OCI-LY3 (cell line): ENCODE measurements around the gene TENM4.

ENCODE experiments used
- H2AFZ ChIP-seq: fragments of 200-600, 300-600 bp; shearing (Covaris generic); 2 replicates; pipeline ENCODE4 v1.6.0; 2014; ENCODE audit warnings: antibody characterized with exemption, low read depth, low read length
- H3K27ac ChIP-seq: fragments of 200-600, 300-600 bp; sonication (generic); 2 replicates; pipeline ENCODE4 v1.5.1; 2014; ENCODE audit warnings: mild to moderate bottlenecking, low read length, moderate library complexity, mixed read lengths
- H3K27me3 ChIP-seq: fragments of 200-600, 300-600 bp; sonication (generic); 2 replicates; pipeline ENCODE4 v1.6.1; 2014; ENCODE audit warnings: low read depth, low read length, mixed read lengths
- H3K36me3 ChIP-seq: fragments of 200-600, 300-600 bp; sonication (generic); replicated peaks from 2 replicates; pipeline ENCODE3; 2014; ENCODE audit warnings: low read depth, low read length, mixed read lengths
- H3K4me1 ChIP-seq: fragments of 300-600, 200-600 bp; sonication (generic); 2 replicates; pipeline ENCODE4 v1.6.1; 2014; ENCODE audit warnings: low read length, mixed read lengths
- H3K4me2 ChIP-seq: fragments of 200-600, 300-600 bp; sonication (generic); 2 replicates; pipeline ENCODE4 v1.6.1; 2014; ENCODE audit warnings: low read length, mixed read lengths
- H3K4me3 ChIP-seq: fragments of 300-600, 200-600 bp; sonication (generic); 2 replicates; pipeline ENCODE4 v1.5.1; 2014; ENCODE audit warnings: antibody characterized with exemption, mild to moderate bottlenecking, low read length, moderate library complexity
- H3K79me2 ChIP-seq: fragments of 300-600, 200-600 bp; shearing (Covaris generic); 2 replicates; pipeline ENCODE4 v1.6.1; 2014; ENCODE audit warnings: mild to moderate bottlenecking, low read length, mixed read lengths
- H3K9ac ChIP-seq: fragments of 300-600, 200-600 bp; shearing (Covaris generic); 2 replicates; pipeline ENCODE4 v1.6.0; 2014; ENCODE audit warnings: mild to moderate bottlenecking, low read length, moderate library complexity
- H3K9me3 ChIP-seq: fragments of 200-600, 300-600 bp; shearing (Covaris generic); 2 replicates; pipeline ENCODE4 v1.6.1; 2014; ENCODE audit warnings: low read length, mixed read lengths; ENCODE audit not compliant: insufficient read depth
- H4K20me1 ChIP-seq: fragments of 200-600, 300-600 bp; sonication (generic); 2 replicates; pipeline ENCODE4 v1.6.1; 2016; ENCODE audit warnings: low read length, mixed read lengths; ENCODE audit not compliant: insufficient read depth
- CTCF ChIP-seq: fragments of 200-600, 300-600 bp; sonication (generic); IDR thresholded peaks from 2 replicates; pipeline ENCODE4 v1.5.1; 2014; ENCODE audit warnings: antibody characterized with exemption, low read length, low read depth
- EZH2phosphoT487 ChIP-seq: fragments of 200-600 bp; shearing (Covaris generic); IDR thresholded peaks from 2 replicates; pipeline ENCODE4 v1.6.1; 2018; ENCODE audit warnings: antibody characterized with exemption, mixed run types, low read depth

The TENM4 gene

DNA sequence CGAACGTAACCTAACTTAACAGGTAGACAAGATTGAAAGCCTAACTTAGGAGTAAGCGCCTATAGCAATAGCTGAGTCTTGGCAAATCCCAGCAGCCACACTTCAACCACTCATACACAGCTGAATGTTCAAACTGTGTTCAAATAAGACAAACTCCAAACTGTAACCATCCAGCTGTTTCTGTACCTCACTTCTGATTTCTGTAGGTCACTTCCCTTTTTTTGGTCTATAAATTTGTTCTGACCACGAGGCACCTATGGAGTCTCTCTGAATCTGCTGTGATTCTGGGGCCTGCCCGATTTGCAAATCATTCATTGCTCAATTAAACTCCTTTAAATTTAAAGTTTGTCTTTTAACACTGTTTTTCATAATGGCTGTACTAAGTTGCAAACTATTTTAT is 8.2 kb upstream of the TENM4 start:
- Histone ChIP-seq H3K27me3 (peaks cover 8% of the 10 kb centered on the region; the same call in 1 of the 2 replicates), H2AFZ (no peak overlapping the region), H3K27ac (peak overlapping the region; percentile 13; the same call in 1 of the 2 replicates), H3K4me3 (no peak overlapping the region), H3K4me1 (peaks cover 29% of the 10 kb centered on the region), H3K4me2 (peak overlapping the region; percentile 12), H3K79me2 (no peaks in the 10 kb centered on the region), H3K36me3 (no peaks in the 10 kb centered on the region), H3K9ac (no peak overlapping the region), H4K20me1 (no peaks in the 10 kb centered on the region), H3K9me3 (no peaks in the 10 kb centered on the region)
- TF ChIP-seq CTCF (no peak), EZH2phosphoT487 (no peak)

GRCh38 chr11:79447038-79447786 is 6.4 kb upstream of the TENM4 start:
- no peaks in the 10 kb centered on the region for H3K9me3 ChIP-seq
- no peak overlapping the region for H2AFZ ChIP-seq
- H4K20me1 ChIP-seq, result no peaks in the 10 kb centered on the region
- no peaks in the 10 kb centered on the region for H3K36me3 ChIP-seq
- no peak overlapping the region for H3K9ac ChIP-seq
- 0 out of 2 replicates have a peak overlapping the region, but pooled peaks have one; percentile 5 for H3K4me3 ChIP-seq
- no peaks in the 10 kb centered on the region for H3K79me2 ChIP-seq
- TF ChIP-seq EZH2phosphoT487, result no peak
- TF ChIP-seq CTCF, result no peak
- H3K27me3 ChIP-seq, result 0 out of 2 replicates have a peak, but pooled peaks cover 8% of the 10 kb centered on the region
- H3K27ac ChIP-seq, result no peak overlapping the region
- peaks cover 34% of the 10 kb centered on the region for H3K4me1 ChIP-seq
- peak overlapping the region; percentile 42 for H3K4me2 ChIP-seq

DNA sequence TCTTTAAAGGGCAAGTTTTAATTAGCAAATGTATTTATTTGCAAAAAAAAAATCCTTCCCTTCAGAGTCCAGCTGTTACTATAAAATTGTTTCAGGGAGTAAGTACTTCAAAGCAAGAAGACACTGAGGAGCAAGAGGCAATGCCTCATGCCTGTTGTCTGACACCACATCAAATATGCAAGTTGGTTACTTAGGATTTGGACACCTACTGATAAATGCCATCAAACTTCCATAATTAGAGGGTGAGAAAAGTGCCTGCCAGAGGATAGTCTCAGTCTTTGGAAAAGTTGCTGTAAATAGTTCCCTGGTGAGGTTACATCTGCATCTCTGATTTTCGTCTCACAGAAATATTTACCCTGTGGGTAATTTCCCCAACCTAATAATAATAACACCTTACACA is 4.1 kb upstream of the TENM4 start:
- peaks cover 45% of the 10 kb centered on the region for H3K4me1 ChIP-seq
- H3K79me2 ChIP-seq, result peaks cover 7% of the 10 kb centered on the region; the same call in 1 of the 2 replicates
- no peak overlapping the region for H3K4me3 ChIP-seq
- no peak overlapping the region for H3K9ac ChIP-seq
- H3K36me3 ChIP-seq, result no peaks in the 10 kb centered on the region
- H3K9me3 ChIP-seq, result no peaks in the 10 kb centered on the region
- H4K20me1 ChIP-seq, result no peaks in the 10 kb centered on the region
- H3K4me2 ChIP-seq, result no peak overlapping the region
- H3K27ac ChIP-seq, result no peak overlapping the region
- H3K27me3 ChIP-seq, result 0 out of 2 replicates have a peak, but pooled peaks cover 8% of the 10 kb centered on the region
- H2AFZ ChIP-seq, result no peak overlapping the region
- TF ChIP-seq EZH2phosphoT487, result no peak

DNA sequence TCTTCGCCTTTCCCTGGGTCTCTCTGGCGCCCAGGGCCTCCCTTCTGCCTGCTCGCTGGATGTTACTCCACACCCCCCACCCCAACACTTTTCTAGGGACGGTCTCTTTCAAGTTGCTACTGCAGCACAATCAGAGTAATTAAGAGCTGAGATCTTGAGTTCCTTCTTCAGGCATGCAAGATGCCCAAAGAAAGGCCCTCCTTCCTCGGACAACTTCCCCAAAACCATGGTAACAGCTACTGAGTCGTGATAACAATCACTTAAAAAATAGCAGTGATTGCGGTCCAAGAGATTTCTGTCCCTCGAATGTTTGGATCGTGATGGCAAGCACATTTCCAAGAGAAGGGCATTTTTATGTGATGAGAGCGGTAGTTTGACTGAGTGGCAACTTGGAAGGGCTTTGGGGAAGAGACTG is 638 bp upstream of the TENM4 start:
- 0 out of 2 replicates have a peak, but pooled peaks cover 8% of the 10 kb centered on the region for H3K27me3 ChIP-seq
- H3K27ac ChIP-seq, result peak overlapping the region; percentile 82
- H3K4me1 ChIP-seq, result peaks cover 32% of the 10 kb centered on the region
- TF ChIP-seq EZH2phosphoT487, result no peak
- no peak for TF ChIP-seq CTCF
- peak overlapping the region; percentile 97 for H3K4me2 ChIP-seq
- peak overlapping the region; percentile 80 for H3K4me3 ChIP-seq
- H3K9me3 ChIP-seq, result no peaks in the 10 kb centered on the region
- peaks cover 20% of the 10 kb centered on the region for H4K20me1 ChIP-seq
- H3K36me3 ChIP-seq, result peaks cover 4% of the 10 kb centered on the region
- H3K9ac ChIP-seq, result peak overlapping the region; percentile 78
- peaks cover 42% of the 10 kb centered on the region for H3K79me2 ChIP-seq
- peak overlapping the region; percentile 67 for H2AFZ ChIP-seq
